GM18873 (cell line): Measurements from ENCODE around the gene MAPK10.

ENCODE experiments used
- ATAC-seq: cut with Tn5 transposase; IDR thresholded peaks from one replicate; pipeline ENCODE4 v1.9.1; 2021; ENCODE audit warnings: mild to moderate bottlenecking, moderate library complexity, moderate number of reproducible peaks; ENCODE audit not compliant: unreplicated experiment, low FRiP score

The MAPK10 gene

GRCh38 chr4:85951099-85951498, 408.8 kb downstream of the MAPK10 start:
- no peak for ATAC-seq

DNA sequence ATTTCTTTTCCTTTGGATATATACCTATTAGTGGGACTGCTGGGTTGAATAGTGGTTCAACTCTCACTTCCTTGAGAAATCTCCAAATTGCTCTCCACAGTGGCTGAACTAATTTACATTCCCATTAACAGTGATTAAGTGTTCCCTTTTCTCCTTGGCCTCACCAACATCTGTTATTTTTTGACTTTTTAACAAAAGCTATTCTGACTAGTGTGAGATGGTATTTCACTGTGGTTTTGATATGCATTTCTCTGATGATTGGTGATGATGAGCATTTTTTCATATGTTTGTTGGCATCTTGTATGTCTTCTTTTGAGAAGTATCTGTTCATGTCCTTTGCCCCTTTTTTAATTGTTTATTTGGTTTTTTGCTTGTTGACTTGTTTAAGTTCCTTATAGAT, 413.0 kb downstream of the MAPK10 start:
- ATAC-seq: no peak

DNA sequence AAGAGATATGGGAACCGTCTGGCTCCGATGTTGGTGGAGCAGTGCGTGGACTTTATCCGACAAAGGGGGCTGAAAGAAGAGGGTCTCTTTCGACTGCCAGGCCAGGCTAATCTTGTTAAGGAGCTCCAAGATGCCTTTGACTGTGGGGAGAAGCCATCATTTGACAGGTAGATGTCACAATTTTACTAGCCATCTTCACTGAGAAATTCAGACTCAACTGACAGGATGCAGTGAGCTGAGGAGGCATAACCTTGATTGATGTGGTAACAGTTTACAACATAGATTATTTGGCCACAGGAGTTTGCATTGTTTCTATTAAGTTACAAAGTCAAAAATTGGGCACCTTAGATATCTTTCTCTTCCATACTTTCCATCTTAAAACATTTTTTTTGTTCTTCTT, 417.7 kb downstream of the MAPK10 start:
- no peak for ATAC-seq

DNA sequence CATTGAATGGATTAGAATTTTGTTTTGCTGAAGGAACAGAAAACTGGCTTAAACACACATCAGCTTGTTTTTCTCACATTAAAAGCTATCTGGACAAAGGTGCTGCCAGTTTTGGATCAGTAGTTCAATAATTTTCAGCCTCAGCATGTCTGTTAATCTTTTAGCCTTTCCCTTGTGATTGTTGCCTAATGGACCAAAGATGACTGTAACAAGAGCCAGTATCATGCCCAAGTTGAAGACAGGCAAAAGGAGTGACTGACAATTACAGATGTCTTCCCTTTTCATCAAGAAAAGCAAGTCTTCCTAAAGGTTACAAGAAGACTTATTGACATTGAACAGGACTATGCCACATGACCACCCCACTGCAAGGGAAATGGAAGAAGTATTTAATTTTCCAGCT, 419.7 kb downstream of the MAPK10 start:
- ATAC-seq: no peak
